Activated T-cell treated with anti-CD3 and anti-CD28 coated beads, Interleukin-2, amount 50 U/mL, for 1 hour (primary cell): ENCODE data around the gene OR4C16.

Experiments
- DNase-seq: peaks from one replicate; pipeline ENCODE4 v3.0.0-alpha.2; 2020

Gene OR4C16, protein sequence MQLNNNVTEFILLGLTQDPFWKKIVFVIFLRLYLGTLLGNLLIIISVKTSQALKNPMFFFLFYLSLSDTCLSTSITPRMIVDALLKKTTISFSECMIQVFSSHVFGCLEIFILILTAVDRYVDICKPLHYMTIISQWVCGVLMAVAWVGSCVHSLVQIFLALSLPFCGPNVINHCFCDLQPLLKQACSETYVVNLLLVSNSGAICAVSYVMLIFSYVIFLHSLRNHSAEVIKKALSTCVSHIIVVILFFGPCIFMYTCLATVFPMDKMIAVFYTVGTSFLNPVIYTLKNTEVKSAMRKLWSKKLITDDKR

DNA sequence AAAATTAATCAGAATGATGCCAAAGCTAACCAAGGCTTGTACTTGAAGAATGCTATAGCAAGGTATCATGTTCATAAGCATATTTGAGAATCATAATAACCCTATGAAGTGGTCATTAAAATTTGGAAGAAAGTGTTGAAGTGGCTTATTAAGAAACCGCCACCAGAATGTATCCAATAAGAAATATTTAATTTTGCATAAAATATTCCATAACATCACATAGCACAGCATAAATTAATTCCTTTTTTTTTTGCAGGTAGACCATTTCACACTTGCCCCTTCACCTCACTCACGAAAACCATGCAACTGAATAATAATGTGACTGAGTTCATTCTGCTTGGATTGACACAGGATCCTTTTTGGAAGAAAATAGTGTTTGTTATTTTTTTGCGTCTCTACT, at the start of gene OR4C16:
OR4C16 (plus strand) TSS at position 301 of the 400 bp plus-strand sequence; CDS start at position 301, 0 bp downstream.
- DNase-seq = no peak

DNA sequence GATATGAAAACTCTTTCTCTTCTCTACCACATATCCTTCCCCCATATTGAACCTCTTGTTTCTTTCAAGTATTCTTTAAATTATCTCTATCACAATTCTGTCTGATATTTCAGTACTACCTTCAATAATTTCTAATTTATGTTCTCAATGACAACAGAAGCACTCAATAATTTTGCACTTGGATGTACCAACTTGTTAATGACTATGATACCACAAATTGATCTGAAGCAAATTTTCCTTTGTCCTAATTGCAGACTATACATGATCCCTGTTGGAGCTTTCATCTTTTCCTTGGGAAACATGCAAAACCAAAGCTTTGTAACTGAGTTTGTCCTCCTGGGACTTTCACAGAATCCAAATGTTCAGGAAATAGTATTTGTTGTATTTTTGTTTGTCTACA, 17.8 kb upstream of the OR4C16 start, which contains the start of gene OR4C15:
OR4C15 (plus strand) TSS at position 301 of the 400 bp plus-strand sequence; CDS start at position 301, 0 bp downstream.
- no peak for DNase-seq

DNA sequence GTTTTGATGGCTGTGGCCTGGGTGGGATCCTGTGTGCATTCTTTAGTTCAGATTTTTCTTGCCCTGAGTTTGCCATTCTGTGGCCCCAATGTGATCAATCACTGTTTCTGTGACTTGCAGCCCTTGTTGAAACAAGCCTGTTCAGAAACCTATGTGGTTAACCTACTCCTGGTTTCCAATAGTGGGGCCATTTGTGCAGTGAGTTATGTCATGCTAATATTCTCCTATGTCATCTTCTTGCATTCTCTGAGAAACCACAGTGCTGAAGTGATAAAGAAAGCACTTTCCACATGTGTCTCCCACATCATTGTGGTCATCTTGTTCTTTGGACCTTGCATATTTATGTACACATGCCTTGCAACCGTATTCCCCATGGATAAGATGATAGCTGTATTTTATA, 620 bp downstream of the OR4C16 start:
- DNase-seq = no peak

DNA sequence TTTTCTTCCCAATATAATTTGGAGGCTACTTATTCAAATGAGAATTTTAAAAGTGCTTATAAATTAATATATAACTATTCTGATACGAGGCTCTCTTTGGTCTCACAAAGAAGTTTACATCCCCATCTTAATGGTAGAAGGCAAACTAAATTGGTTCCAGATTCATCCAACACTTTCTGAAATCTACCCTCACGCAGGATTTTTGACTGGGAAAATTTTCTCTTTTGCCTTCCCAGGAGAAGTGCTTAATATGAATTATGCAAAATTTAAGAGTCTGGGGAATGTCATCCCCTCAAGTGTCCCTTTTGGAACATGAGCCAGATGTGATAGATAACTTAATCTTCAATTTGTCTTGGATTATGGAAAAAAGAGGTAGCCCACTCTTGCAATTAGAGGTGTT, 35.6 kb downstream of the OR4C16 start, which contains the start of gene OR4C11:
OR4C11 (minus strand) TSS at position 101 of the 400 bp plus-strand sequence. CDS start 3,272 bp downstream, outside the sequence.
- DNase-seq = no peak
